Skeletal muscle satellite cell (primary cell): Measurements from ENCODE around the gene SH3BP2.

Experiments used
- H3K27me3 ChIP-seq: 2 replicates; pipeline ENCODE4 v1.7.0; 2013; ENCODE audit warnings: low read length; ENCODE audit not compliant: control insufficient read depth, insufficient read depth
- H3K36me3 ChIP-seq: 2 replicates; pipeline ENCODE4 v1.7.0; 2013; ENCODE audit warnings: mild to moderate bottlenecking, control low read depth, low read length; ENCODE audit not compliant: insufficient read depth
- H3K4me1 ChIP-seq: 2 replicates; pipeline ENCODE4 v1.7.0; 2013; ENCODE audit warnings: low read length; ENCODE audit not compliant: control insufficient read depth, insufficient read depth
- H3K4me2 ChIP-seq: 2 replicates; pipeline ENCODE4 v1.7.0; 2013; ENCODE audit warnings: mild to moderate bottlenecking, low read length
- H3K4me3 ChIP-seq: 2 replicates; pipeline ENCODE4 v1.7.0; 2013; ENCODE audit warnings: low read length
- H3K9ac ChIP-seq: 2 replicates; pipeline ENCODE4 v1.7.0; 2013; ENCODE audit warnings: mild to moderate bottlenecking, low read depth, low read length, moderate library complexity
- H3K9me3 ChIP-seq: replicated peaks from 2 replicates; pipeline ENCODE4 v1.7.0; 2013; ENCODE audit warnings: mild to moderate bottlenecking, control low read depth, low read length

SH3BP2 gene

GRCh38 chr4:2887343-2887742 lies 94.5 kb downstream of the SH3BP2 start:
- peaks cover 9% of the 10 kb centered on the region for H3K4me1 ChIP-seq
- H3K27me3 ChIP-seq = no peaks in the 10 kb centered on the region
- H3K4me2 ChIP-seq = no peak overlapping the region
- peaks cover 43% of the 10 kb centered on the region for H3K36me3 ChIP-seq
- H3K4me3 ChIP-seq = no peak overlapping the region
- no peaks in the 10 kb centered on the region for H3K9me3 ChIP-seq
- H3K9ac ChIP-seq = no peak overlapping the region

- H3K27me3 ChIP-seq = no peaks in the 10 kb centered on the region
- peaks cover 7% of the 10 kb centered on the region for H3K4me1 ChIP-seq
- H3K4me2 ChIP-seq = no peak overlapping the region
- no peaks in the 10 kb centered on the region for H3K9me3 ChIP-seq
- no peak overlapping the region for H3K4me3 ChIP-seq
- H3K9ac ChIP-seq = no peak overlapping the region
- H3K36me3 ChIP-seq = peaks cover 40% of the 10 kb centered on the region
Measured at GRCh38 chr4:2888886-2889285, 96.0 kb downstream of the SH3BP2 start.
